ENCODE results near the gene UVSSA.

The UVSSA gene, protein sequence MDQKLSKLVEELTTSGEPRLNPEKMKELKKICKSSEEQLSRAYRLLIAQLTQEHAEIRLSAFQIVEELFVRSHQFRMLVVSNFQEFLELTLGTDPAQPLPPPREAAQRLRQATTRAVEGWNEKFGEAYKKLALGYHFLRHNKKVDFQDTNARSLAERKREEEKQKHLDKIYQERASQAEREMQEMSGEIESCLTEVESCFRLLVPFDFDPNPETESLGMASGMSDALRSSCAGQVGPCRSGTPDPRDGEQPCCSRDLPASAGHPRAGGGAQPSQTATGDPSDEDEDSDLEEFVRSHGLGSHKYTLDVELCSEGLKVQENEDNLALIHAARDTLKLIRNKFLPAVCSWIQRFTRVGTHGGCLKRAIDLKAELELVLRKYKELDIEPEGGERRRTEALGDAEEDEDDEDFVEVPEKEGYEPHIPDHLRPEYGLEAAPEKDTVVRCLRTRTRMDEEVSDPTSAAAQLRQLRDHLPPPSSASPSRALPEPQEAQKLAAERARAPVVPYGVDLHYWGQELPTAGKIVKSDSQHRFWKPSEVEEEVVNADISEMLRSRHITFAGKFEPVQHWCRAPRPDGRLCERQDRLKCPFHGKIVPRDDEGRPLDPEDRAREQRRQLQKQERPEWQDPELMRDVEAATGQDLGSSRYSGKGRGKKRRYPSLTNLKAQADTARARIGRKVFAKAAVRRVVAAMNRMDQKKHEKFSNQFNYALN

GRCh38 chr4:1346781-1347409 is at the start of gene UVSSA:
TSS of gene UVSSA (plus strand) at chr4:1347208. CDS start at chr4:1348092, 884 bp downstream.
- DNase-seq, result peak; percentile 100

- DNase-seq, result no peak
These were observed 49.3 kb upstream of the UVSSA start for GRCh38 chr4:1297456-1298325.

GRCh38 chr4:1298461-1298860 is 48.5 kb upstream of the UVSSA start:
- DNase-seq, result no peak

GRCh38 chr4:1299301-1299860 is 47.6 kb upstream of the UVSSA start:
- no peak for DNase-seq

- peak; percentile 47 for DNase-seq
These were observed 46.2 kb upstream of the UVSSA start for GRCh38 chr4:1300466-1301455.

DNA sequence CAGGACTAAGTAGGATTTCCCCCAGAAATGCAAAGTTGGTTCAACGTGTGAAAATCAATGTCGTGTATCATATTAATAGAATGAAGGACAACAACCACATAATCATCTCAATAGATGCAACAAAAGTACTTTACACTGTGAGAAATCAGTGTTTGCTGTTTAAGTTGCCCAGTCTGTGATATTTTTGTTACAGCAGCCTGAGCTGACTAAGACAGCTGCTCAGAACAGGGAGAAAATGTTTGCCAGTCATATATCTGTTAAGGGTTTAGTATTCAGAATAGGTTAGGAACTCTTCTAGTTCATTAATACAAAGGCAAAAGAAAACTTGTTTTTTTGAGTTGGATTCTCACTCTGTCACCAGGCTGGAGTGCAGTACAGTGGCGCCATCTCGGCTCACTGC is 44.8 kb upstream of the UVSSA start:
- no peak for DNase-seq

GRCh38 chr4:1305261-1305711 is 41.7 kb upstream of the UVSSA start:
- DNase-seq, result no peak

GRCh38 chr4:1305781-1306455 is 41.1 kb upstream of the UVSSA start:
- peak; percentile 56 for DNase-seq

- DNase-seq, result no peak
These were observed 38.9 kb upstream of the UVSSA start for GRCh38 chr4:1307951-1308735.

- peak; percentile 72 for DNase-seq
These were observed 37.6 kb upstream of the UVSSA start for GRCh38 chr4:1309261-1310010.

GRCh38 chr4:1310031-1310795 is 36.8 kb upstream of the UVSSA start:
- no peak for DNase-seq

GRCh38 chr4:1310796-1311631 is 36.0 kb upstream of the UVSSA start:
- no peak for DNase-seq

DNA sequence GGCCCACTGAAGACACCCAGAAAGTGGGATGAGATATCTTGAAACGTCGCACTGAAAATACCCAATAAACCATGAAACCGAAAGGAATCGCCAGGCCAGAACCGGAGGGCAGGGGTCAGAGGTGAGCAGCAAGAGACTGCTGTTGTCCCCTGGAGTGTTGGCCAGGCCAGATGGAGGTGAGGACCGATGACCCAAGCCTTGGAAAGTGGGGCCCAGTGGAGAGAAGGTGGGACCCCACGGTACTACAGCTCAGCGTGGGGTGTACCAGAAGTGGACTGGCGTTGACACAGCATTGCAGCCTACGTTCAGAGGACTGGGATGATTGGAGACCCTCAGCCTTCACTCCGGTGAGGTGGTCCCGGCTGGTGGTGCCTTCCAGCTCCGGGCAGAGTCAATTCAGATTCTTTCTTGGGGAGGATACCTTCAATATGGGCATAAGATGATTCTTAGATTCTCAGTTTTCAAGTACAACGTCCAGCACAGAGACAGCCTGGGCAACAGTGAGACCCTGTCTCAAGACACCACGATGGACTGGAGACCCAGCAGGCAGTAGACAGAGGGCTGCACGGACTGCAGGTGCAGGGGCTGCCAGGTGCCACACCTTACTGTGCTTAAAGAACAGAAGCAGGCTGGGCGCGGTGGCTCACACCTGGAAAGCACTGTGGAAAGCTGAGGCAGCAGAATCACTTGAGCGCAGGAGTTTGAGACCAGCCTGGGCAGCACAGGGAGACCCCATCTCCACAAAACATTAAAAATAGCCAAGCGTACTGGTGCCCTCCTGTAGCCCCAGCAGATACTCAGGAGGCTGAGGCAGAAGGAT is 34.0 kb upstream of the UVSSA start:
- no peak for DNase-seq

GRCh38 chr4:1315306-1315705 is 31.7 kb upstream of the UVSSA start:
- DNase-seq, result no peak

DNA sequence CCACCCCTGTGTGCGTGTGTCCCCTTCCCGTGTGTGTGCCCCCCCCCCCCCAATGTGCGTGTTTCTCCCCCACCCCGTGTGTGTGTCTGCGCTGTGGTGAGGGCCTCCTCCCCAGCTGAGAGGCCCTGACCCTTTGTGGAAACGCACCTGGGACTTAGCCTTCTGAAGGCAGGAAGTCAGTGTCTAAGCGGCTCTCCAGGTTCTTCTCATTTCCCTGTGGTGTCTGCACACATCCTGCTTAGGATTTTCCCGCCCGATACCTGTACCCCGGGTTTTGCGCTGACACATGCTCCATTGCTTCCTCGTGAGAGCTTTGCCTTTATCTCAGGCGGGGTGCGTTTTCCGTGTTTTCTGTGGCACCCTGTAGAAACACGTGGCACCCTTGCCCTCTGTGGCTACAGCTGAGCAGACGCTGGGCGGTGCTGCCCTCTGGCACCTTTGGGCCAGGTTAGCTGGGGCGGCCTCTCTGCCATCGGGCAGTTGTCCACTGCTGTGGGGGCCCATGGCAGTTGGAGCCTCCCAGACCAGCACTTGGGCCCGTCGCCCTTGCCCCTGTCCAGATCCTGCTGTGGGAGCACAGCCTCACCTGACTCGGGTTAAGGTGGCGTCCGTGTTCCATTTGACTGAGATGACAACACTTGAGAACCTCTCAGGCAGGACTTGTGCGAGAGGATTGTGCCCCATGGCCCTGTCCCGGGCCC is 31.0 kb upstream of the UVSSA start:
- no peak for DNase-seq

Data from activated CD4-positive, alpha-beta T cell treated with anti-CD3 and anti-CD28 coated beads, Interleukin-2, Interleukin-6, amounts not matched to agents 100 ng/mL and 50 ng/mL, durations not matched to agents 16 hours and 8 hours (primary cell).